Thyroid gland (tissue), 4 donors: ENCODE data around the gene ZNF19.

Source experiments
- POLR2A ChIP-seq, 2 donors: fragments of 450-650 bp; IDR thresholded peaks; one replicate each; pipeline ENCODE4 v1.6.1; 2017; ENCODE audit warnings: antibody characterized with exemption in 2 of 2, mild to moderate bottlenecking in 2 of 2, moderate library complexity in 1 of 2
- TF ChIP-seq, protein P1 (sequence below), 6 experiments: fragments of 200-600 bp in 3 of 6; fragments of 450-650 bp in 3 of 6; sonication (generic) in 3 of 6; IDR thresholded peaks; one replicate each; pipeline ENCODE4 v1.5.1; 2016 to 2019; ENCODE audit warnings: antibody characterized with exemption in 6 of 6, mild to moderate bottlenecking in 2 of 6, inconsistent platforms in 1 of 6, moderate library complexity in 1 of 6

DNA sequence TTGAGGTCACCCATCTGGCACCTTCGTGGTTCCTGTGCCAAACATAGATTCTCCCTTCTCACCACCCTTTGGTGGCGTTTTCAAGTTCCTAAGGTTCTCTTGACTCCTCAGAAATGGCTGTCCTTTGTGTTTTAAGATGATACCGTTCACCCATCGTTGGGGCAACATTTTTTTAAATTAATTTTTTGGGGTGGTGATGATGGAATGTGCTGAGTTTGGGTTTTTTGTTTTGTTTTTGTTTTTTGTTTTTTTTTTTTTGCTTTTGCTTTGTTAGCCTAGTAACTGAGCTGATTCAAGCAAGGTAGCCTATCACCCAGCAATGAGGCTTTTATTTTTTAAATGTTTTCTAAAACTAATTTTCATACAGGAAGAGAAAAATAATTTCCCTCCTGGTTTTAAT is 39.7 kb upstream of the ZNF19 start:
- TF ChIP-seq, protein P1, sequence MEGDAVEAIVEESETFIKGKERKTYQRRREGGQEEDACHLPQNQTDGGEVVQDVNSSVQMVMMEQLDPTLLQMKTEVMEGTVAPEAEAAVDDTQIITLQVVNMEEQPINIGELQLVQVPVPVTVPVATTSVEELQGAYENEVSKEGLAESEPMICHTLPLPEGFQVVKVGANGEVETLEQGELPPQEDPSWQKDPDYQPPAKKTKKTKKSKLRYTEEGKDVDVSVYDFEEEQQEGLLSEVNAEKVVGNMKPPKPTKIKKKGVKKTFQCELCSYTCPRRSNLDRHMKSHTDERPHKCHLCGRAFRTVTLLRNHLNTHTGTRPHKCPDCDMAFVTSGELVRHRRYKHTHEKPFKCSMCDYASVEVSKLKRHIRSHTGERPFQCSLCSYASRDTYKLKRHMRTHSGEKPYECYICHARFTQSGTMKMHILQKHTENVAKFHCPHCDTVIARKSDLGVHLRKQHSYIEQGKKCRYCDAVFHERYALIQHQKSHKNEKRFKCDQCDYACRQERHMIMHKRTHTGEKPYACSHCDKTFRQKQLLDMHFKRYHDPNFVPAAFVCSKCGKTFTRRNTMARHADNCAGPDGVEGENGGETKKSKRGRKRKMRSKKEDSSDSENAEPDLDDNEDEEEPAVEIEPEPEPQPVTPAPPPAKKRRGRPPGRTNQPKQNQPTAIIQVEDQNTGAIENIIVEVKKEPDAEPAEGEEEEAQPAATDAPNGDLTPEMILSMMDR (IDR thresholded peaks at IDR 0.05) = no peak
- TF ChIP-seq POLR2A (IDR thresholded peaks at IDR 0.05) = no peak
